Mucosa of stomach (tissue), 1 donor: ENCODE results near the gene KLHL29.

Source experiments
- H3K27me3 ChIP-seq: one replicate; pipeline ENCODE4 v1.7.0; 2013; ENCODE audit warnings: mild to moderate bottlenecking, low read length; ENCODE audit not compliant: control insufficient read depth, insufficient read depth
- H3K36me3 ChIP-seq: one replicate; pipeline ENCODE4 v1.7.0; 2013; ENCODE audit warnings: low read length; ENCODE audit not compliant: control insufficient read depth, insufficient read depth
- H3K4me1 ChIP-seq: one replicate; pipeline ENCODE4 v1.7.0; 2013; ENCODE audit warnings: mild to moderate bottlenecking, low read length; ENCODE audit not compliant: control insufficient read depth, insufficient read depth
- H3K4me3 ChIP-seq: one replicate; pipeline ENCODE4 v1.7.0; 2013; ENCODE audit warnings: low read length
- H3K9ac ChIP-seq: one replicate; pipeline ENCODE4 v1.7.0; 2013; ENCODE audit warnings: mild to moderate bottlenecking, low read length, moderate library complexity
- H3K9me3 ChIP-seq: one replicate; pipeline ENCODE4 v1.7.0; 2013; ENCODE audit warnings: mild to moderate bottlenecking, low read length, moderate library complexity; ENCODE audit not compliant: control insufficient read depth
- donor health status: Pancreatic carcinoma.

The KLHL29 gene

DNA sequence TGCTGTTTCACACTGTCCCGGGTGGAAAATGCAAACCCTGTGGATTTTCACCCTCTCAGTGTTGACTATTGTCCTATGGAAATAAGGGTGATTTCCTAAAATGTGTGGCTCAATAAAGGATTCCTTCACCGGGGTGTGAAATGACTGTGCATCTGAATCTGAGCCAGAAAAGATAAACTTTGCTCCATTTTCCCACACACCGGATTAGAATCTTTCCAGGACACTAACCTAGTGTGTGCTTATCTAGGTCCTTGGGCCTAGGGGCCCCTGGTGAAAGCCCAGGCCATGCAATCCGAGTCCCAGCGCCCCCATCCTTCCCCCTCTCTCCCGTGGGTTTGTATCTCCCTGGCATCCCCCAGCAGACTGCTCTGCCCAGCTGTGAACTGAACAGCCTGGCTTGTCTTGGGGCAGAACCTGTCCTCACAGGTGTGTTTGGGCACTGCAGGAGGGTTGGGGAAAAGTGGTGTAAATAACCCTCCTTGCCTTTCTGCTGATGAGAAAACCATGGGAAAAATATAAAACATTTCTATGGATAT, 17.3 kb downstream of the KLHL29 start:
- H3K9me3 ChIP-seq = no peaks in the 10 kb centered on the region
- no peak overlapping the region for H3K9ac ChIP-seq
- H3K27me3 ChIP-seq = no peaks in the 10 kb centered on the region
- H3K36me3 ChIP-seq = no peaks in the 10 kb centered on the region
- no peak overlapping the region for H3K4me3 ChIP-seq
- peaks cover 7% of the 10 kb centered on the region for H3K4me1 ChIP-seq

DNA sequence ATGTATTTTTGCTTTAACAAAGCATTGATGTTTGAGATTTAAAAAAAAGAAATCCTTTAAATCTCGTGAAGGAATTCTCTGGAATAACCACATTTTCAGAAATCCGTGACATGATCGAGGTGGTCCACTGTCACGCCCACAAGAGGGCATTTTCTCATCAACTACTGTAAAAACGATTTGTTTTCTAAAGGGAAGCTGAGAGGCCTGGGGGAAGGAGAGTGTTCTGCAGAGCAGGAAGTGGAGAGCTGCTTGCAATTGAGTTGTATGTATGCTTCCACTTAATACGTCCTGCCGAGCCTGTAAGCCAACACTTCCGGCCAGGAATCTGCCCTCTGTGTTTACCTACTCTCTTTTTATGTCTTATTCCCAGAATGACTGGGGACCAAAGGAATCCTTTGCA, 19.4 kb downstream of the KLHL29 start:
- H3K9ac ChIP-seq = peak overlapping the region; percentile 13
- H3K36me3 ChIP-seq = no peaks in the 10 kb centered on the region
- no peaks in the 10 kb centered on the region for H3K27me3 ChIP-seq
- H3K9me3 ChIP-seq = no peaks in the 10 kb centered on the region
- H3K4me1 ChIP-seq = peaks cover 7% of the 10 kb centered on the region
- no peak overlapping the region for H3K4me3 ChIP-seq

DNA sequence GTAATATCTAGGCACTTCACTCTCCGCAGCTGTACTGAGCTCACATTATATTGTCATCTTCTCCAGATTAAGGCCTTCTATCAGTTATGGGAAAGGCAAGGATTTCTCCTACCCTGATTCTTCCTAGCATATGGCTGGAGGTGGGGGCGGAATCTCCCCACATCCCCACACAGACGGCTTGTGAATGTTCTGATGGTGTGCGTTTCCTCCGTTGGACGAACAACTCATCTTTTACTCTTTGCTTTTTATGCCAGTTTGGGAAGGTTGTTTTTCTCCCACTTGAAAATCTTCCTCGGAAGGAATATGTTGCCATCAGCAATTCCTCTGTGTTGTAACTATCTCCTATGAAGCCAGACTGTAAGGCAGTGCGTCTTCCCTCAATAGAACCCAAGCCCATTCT, 24.3 kb downstream of the KLHL29 start:
- Histone ChIP-seq H3K9me3 (no peaks in the 10 kb centered on the region), H3K36me3 (no peaks in the 10 kb centered on the region), H3K4me3 (no peak overlapping the region)

DNA sequence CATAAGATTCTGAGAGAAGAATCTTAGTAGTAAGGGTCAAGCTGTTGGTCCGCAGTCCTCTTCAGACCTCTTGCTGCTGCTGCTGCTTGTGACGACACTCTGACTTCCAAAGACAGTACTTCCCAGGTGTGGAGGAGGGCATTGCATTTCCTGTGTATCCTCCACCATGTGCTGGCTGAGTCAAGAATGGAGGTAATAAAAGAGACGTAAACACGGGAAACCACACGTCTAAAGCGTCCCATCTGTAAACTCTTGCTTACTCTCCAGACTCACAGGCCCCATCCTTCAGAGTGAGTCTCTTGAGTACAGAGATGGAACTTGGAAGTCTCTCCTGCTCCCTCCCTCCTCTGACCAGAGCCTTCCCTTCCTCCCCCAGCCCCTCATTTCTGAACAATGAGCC, 25.6 kb downstream of the KLHL29 start:
- Histone ChIP-seq H3K9me3 (no peaks in the 10 kb centered on the region), H3K27me3 (no peaks in the 10 kb centered on the region), H3K4me1 (no peaks in the 10 kb centered on the region), H3K36me3 (no peaks in the 10 kb centered on the region), H3K9ac (no peak overlapping the region), H3K4me3 (no peak overlapping the region)

More for the DNA sequence above, 24.3 kb downstream of the KLHL29 start:
- Histone ChIP-seq H3K9ac (no peak overlapping the region), H3K4me1 (peaks cover 6% of the 10 kb centered on the region), H3K27me3 (no peaks in the 10 kb centered on the region)

DNA sequence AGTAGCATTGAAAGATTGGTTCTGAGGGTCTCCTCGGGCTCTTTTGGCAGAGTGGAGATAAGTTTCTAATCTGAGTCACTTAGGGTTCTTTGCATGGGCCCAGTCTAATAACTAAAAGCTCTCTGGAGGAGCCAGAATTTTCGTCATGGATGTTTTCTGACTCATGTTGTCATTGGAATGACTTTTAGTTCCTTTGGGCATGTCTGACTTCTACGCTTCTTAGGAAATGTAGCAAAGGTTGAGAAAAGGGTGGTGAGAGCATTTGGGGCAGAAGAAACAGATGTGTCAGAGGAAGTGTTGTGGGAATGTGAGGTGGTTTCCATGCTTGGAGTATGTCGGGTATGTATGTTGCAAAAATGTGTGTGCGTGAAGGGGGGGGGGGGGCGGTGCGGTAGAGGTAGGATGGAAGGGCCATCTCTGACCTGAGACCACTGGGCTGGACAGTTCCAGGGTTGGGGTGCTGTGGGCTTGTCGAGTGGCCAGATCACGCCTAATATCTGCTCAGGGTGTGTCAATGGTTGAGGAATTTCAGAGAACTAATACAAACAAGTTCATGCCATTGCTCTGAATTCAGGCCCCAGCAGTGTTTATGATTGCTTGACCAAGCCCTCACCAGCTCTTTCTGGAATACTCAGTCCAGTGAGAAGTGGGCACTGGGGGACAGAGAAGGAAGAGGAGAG, 26.9 kb downstream of the KLHL29 start:
- H3K4me1 ChIP-seq = no peaks in the 10 kb centered on the region
- no peaks in the 10 kb centered on the region for H3K27me3 ChIP-seq
- no peaks in the 10 kb centered on the region for H3K36me3 ChIP-seq
- no peak overlapping the region for H3K4me3 ChIP-seq
- no peak overlapping the region for H3K9ac ChIP-seq
- H3K9me3 ChIP-seq = no peaks in the 10 kb centered on the region

DNA sequence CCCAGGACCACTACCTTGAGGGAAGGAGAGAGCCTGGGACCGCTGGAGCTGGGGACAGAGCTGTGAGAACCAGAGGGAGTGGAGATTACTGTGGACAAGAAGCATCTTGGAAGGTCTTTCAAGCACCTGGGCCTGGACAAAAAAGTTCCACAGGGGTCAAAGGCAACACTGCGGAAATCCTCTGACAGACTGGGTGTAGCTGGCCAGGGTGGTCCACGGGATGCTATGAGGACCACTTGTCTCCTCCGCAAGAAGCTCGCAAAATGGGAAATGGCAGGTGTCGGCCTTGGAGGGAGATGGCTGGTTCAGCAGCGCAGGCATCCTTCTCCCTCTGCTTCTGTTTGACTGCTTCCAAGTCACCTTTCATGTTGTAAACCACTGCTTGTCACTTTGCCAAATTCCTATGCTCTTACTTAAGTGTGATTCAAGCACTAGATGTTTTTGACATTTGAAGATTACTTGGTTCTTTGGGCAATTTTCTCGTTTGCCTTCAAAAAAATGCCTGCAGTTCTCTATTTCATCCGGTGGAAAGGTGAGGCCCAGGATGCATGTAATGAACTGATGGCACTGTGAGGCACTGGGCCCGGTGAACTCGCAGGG, 27.7 kb downstream of the KLHL29 start:
- Histone ChIP-seq H3K9me3 (no peaks in the 10 kb centered on the region), H3K36me3 (no peaks in the 10 kb centered on the region), H3K9ac (no peak overlapping the region), H3K4me3 (no peak overlapping the region), H3K27me3 (no peaks in the 10 kb centered on the region), H3K4me1 (no peaks in the 10 kb centered on the region)

DNA sequence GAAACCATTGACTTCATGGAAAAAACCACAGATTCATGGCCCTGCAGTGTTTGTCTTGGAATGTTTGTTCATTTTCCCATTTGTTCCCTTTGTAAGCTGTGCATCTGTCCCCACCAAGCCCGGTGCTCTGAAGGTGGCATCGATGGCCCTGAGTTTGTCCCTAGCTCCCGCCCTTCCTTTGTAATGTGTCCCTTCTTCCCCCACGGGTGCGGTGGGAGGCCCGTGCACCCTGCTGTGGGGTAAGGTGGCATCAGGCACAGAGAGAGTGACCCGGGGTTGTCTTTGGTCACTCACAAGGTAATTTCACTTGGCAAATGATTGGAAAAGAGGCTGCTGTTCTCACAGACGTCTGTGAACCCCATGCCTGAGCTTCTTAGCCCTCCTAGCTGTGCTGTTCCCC, 28.7 kb downstream of the KLHL29 start:
- Histone ChIP-seq H3K4me3 (no peak overlapping the region), H3K9ac (no peak overlapping the region), H3K27me3 (no peaks in the 10 kb centered on the region), H3K9me3 (no peaks in the 10 kb centered on the region), H3K36me3 (no peaks in the 10 kb centered on the region), H3K4me1 (peaks cover under 1% of the 10 kb centered on the region)

DNA sequence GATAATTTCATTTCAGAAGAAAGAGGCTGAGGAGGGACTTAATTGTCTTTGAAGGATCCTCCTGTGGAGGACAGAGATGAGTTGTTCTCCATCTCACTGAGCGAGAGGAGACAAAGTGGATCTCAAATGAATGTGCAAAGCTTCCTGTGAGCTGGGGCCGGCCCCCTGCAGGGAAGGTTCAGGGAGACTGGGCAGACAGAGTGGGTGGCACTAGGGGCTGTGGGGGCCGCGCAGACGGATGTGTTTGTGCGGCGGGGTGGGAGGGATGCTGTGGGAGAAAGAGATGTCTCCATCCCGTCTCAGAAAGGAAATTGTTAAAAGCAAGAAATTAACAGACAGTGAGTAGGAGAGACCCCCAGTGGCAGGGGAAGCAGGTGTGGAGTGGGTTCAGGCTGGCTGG, 29.1 kb downstream of the KLHL29 start:
- Histone ChIP-seq H3K27me3 (no peaks in the 10 kb centered on the region), H3K36me3 (no peaks in the 10 kb centered on the region), H3K4me1 (peaks cover 4% of the 10 kb centered on the region), H3K9me3 (no peaks in the 10 kb centered on the region), H3K4me3 (no peak overlapping the region), H3K9ac (no peak overlapping the region)

DNA sequence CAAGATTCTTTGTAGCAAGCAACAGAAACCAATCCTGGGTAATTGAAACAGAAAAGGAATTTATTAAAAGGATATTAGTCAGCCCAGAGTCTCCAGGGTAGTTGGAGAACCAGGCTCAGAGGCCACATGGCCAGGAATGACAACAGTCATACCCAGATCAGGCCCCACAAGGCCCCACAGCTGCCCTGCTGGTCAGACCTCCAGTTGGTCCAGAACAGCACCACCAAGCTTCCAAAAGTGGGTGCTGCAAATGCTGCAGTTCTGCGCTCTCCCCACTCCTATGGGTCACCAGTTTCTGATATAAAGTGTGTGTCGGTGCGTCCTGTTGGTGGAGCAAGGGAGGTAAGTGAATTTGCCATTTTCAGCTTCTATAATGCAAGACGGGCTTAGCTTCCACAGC, 29.9 kb downstream of the KLHL29 start:
- Histone ChIP-seq H3K36me3 (no peaks in the 10 kb centered on the region), H3K4me3 (no peak overlapping the region), H3K9ac (no peak overlapping the region), H3K4me1 (peaks cover 9% of the 10 kb centered on the region), H3K9me3 (no peaks in the 10 kb centered on the region), H3K27me3 (no peaks in the 10 kb centered on the region)

DNA sequence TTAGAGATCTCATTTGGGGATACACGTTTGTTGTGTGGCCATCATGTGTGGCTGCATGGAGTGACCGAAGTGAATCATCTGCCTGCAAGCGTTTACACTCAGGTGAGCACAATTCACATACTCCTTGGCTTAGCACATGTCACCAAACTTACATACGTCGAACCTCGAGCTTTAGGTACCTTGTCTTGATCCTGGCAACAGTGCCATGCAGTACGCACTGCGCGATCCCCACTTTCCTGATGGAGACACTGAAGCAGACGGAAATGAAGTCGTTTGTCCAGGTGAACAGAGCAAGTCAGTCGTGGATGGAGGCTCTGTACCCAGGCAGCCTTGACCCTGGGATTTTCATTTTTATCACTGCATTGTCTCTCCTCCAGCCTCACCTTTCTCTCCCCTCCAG, 32.3 kb downstream of the KLHL29 start:
- no peaks in the 10 kb centered on the region for H3K36me3 ChIP-seq
- H3K27me3 ChIP-seq = no peaks in the 10 kb centered on the region
- no peak overlapping the region for H3K4me3 ChIP-seq
- no peak overlapping the region for H3K9ac ChIP-seq
- H3K9me3 ChIP-seq = no peaks in the 10 kb centered on the region
- peaks cover 11% of the 10 kb centered on the region for H3K4me1 ChIP-seq

DNA sequence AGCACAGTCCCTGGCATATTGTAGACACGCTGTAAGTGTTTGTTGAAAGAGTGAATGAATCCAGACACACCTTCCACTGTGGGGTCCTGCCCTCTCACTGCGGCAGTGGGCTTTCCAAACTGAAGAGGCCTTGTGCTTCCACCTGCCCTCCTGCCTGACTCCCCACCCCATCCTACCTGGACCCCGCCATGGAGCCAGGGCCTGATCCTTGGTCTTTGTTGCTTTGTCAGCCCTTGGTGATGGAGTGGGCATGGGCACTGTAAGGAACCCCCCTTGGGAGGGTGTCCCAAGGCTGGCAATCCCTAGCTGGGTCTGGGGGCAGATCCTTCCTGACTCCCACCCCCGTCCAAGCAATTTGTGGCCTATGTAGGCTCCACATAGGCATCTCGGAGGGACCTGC, 33.1 kb downstream of the KLHL29 start:
- Histone ChIP-seq H3K9ac (no peak overlapping the region), H3K9me3 (no peaks in the 10 kb centered on the region), H3K4me1 (peaks cover 11% of the 10 kb centered on the region), H3K36me3 (no peaks in the 10 kb centered on the region), H3K4me3 (no peak overlapping the region), H3K27me3 (no peaks in the 10 kb centered on the region)

DNA sequence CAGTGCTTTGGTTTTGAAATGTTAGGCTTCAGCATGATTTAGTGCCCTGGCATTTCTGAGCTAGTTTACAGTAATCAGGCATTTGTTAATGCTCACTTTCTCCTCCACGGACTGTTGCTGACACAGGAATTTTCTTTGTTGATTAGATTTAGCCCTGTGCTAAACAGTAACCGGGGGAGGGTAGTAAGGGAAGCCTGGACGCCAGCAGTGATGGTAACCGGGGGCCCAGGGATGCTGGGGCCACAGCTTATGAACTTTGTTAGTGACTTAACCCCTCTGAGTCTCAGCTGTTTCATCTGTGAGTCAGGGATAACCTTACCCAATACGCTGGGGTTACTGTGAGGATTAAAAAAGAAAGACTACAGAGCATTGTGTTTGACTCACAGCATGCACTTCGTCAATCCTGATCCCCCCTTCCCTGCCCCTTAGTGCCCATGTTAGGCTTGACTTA, 33.5 kb downstream of the KLHL29 start:
- Histone ChIP-seq H3K4me1 (peaks cover 11% of the 10 kb centered on the region), H3K36me3 (no peaks in the 10 kb centered on the region)

More for the DNA sequence above, 33.5 kb downstream of the KLHL29 start:
- Histone ChIP-seq H3K9ac (no peak overlapping the region), H3K4me3 (no peak overlapping the region), H3K27me3 (no peaks in the 10 kb centered on the region), H3K9me3 (no peaks in the 10 kb centered on the region)
